ENCODE measurements around the gene ATF7.

- TF ChIP-seq CTCF (IDR thresholded peaks at IDR 0.05 in 8 of 11, conservative IDR thresholded peaks at IDR 0.05 in 3 of 11) (no peak), POLR2A (IDR thresholded peaks at IDR 0.05) (no peak), POLR2AphosphoS5 (IDR thresholded peaks at IDR 0.05) (no peak)
These were observed 19.0 kb upstream of the ATF7 start for GRCh38 chr12:53645165-53645564.

Measured in spleen (tissue), 7 donors.